Parathyroid adenoma (tissue), 2 donors: Measurements from ENCODE around the gene CDK3.

Experiments used
- H2AFZ ChIP-seq: fragments of 300-600 bp; sonication (generic); one replicate; pipeline ENCODE4 v1.7.0; 2017; ENCODE audit warnings: antibody characterized with exemption, mild to moderate bottlenecking
- H3K27ac ChIP-seq: fragments of 300-600 bp; sonication (generic); one replicate; pipeline ENCODE4 v1.7.0; 2017
- H3K27me3 ChIP-seq: fragments of 300-600 bp; sonication (generic); one replicate; pipeline ENCODE4 v1.7.0; 2017; ENCODE audit warnings: low read length; ENCODE audit not compliant: control insufficient read depth, insufficient read depth
- H3K36me3 ChIP-seq: fragments of 300-600 bp; sonication (generic); one replicate; pipeline ENCODE4 v1.7.0; 2017; ENCODE audit warnings: low read length; ENCODE audit not compliant: control insufficient read depth, insufficient read depth
- H3K4me1 ChIP-seq: fragments of 300-600 bp; sonication (generic); one replicate; pipeline ENCODE4 v1.7.0; 2017; ENCODE audit warnings: control low read depth
- H3K4me2 ChIP-seq: fragments of 300-600 bp; sonication (generic); one replicate; pipeline ENCODE4 v1.7.0; 2017; ENCODE audit warnings: low read length
- H3K4me3 ChIP-seq: fragments of 300-600 bp; sonication (generic); one replicate; pipeline ENCODE4 v1.7.0; 2017; ENCODE audit warnings: low read depth, low read length
- H3K79me2 ChIP-seq: fragments of 300-600 bp; sonication (generic); one replicate; pipeline ENCODE4 v1.7.0; 2017; ENCODE audit warnings: control low read depth
- H3K9ac ChIP-seq: fragments of 300-600 bp; sonication (generic); one replicate; pipeline ENCODE4 v1.7.0; 2017; ENCODE audit warnings: mild to moderate bottlenecking
- H3K9me3 ChIP-seq: fragments of 300-600 bp; sonication (generic); one replicate; pipeline ENCODE4 v1.7.0; 2017; ENCODE audit warnings: low read length; ENCODE audit not compliant: control insufficient read depth
- CTCF ChIP-seq: fragments of 300-600 bp; sonication (generic); IDR thresholded peaks from one replicate; pipeline ENCODE4 v1.7.0; 2017; ENCODE audit warnings: antibody characterized with exemption, mild to moderate bottlenecking
- donor health status: primary hyperparathyroidism.

The CDK3 gene

GRCh38 chr17:75981019-75981615 is 19.5 kb upstream of the CDK3 start:
- Histone ChIP-seq H3K9ac (no peak overlapping the region), H3K4me1 (peaks cover 6% of the 10 kb centered on the region), H3K9me3 (no peaks in the 10 kb centered on the region), H3K4me3 (no peak overlapping the region), H3K4me2 (no peak overlapping the region), H3K27ac (peak overlapping the region; percentile 95), H3K36me3 (no peaks in the 10 kb centered on the region), H2AFZ (no peak overlapping the region), H3K27me3 (no peaks in the 10 kb centered on the region), H3K79me2 (peaks cover 9% of the 10 kb centered on the region)
- TF ChIP-seq CTCF = no peak

- Histone ChIP-seq H3K27me3 (no peaks in the 10 kb centered on the region), H3K27ac (no peak overlapping the region), H3K36me3 (no peaks in the 10 kb centered on the region), H3K4me1 (peaks cover 6% of the 10 kb centered on the region), H2AFZ (no peak overlapping the region), H3K4me2 (no peak overlapping the region), H3K9me3 (no peaks in the 10 kb centered on the region), H3K79me2 (peaks cover 3% of the 10 kb centered on the region), H3K4me3 (no peak overlapping the region), H3K9ac (no peak overlapping the region)
- TF ChIP-seq CTCF = no peak
Measured at GRCh38 chr17:75983501-75984181, 17.0 kb upstream of the CDK3 start.

GRCh38 chr17:75985986-75986385 is 14.7 kb upstream of the CDK3 start:
- no peaks in the 10 kb centered on the region for H3K27me3 ChIP-seq

GRCh38 chr17:75987041-75987440 is 13.6 kb upstream of the CDK3 start:
- Histone ChIP-seq H3K4me3 (no peak overlapping the region), H3K9ac (no peak overlapping the region), H3K4me2 (no peak overlapping the region), H3K79me2 (no peaks in the 10 kb centered on the region), H3K36me3 (no peaks in the 10 kb centered on the region), H3K9me3 (no peaks in the 10 kb centered on the region), H3K4me1 (no peaks in the 10 kb centered on the region), H2AFZ (no peak overlapping the region), H3K27ac (no peak overlapping the region), H3K27me3 (no peaks in the 10 kb centered on the region)
- TF ChIP-seq CTCF = no peak

More at GRCh38 chr17:75985986-75986385, 14.7 kb upstream of the CDK3 start:
- Histone ChIP-seq H3K9me3 (no peaks in the 10 kb centered on the region), H3K79me2 (peaks cover 3% of the 10 kb centered on the region), H2AFZ (no peak overlapping the region), H3K4me2 (no peak overlapping the region), H3K4me1 (no peaks in the 10 kb centered on the region), H3K4me3 (no peak overlapping the region), H3K9ac (no peak overlapping the region), H3K27ac (no peak overlapping the region), H3K36me3 (no peaks in the 10 kb centered on the region)
- no peak for TF ChIP-seq CTCF

GRCh38 chr17:75991396-75991795 is 9.3 kb upstream of the CDK3 start:
- Histone ChIP-seq H2AFZ (no peak overlapping the region), H3K4me2 (no peak overlapping the region), H3K9ac (no peak overlapping the region), H3K4me3 (no peak overlapping the region), H3K27ac (no peak overlapping the region), H3K27me3 (no peaks in the 10 kb centered on the region), H3K9me3 (no peaks in the 10 kb centered on the region), H3K36me3 (no peaks in the 10 kb centered on the region), H3K79me2 (no peaks in the 10 kb centered on the region), H3K4me1 (no peaks in the 10 kb centered on the region)
- no peak for TF ChIP-seq CTCF
